Ascending aorta (tissue), 2 donors: ENCODE measurements around the gene GALC. TPM values are rescaled to one million over a fixed set of nuclear protein-coding genes. Genes with fewer than 3 reads are reported as not detected.

Experiments
- DNase-seq, 2 donors: peaks; one replicate each; pipeline ENCODE4 v3.0.0-alpha.2; 2019; ENCODE audit warnings: low spot score in 2 of 2
- H3K27ac ChIP-seq, 2 donors: fragments of 200-600 bp; sonication (generic); one replicate each; pipeline ENCODE4 v1.5.1; 2016 to 2017; ENCODE audit warnings: mild to moderate bottlenecking in 1 of 2
- H3K27me3 ChIP-seq: fragments of 200-600 bp; sonication (generic); one replicate; pipeline ENCODE4 v1.5.1; 2017
- H3K36me3 ChIP-seq, 2 donors: fragments of 200-600 bp; sonication (generic); one replicate each; pipeline ENCODE4 v1.5.1; 2016
- H3K4me1 ChIP-seq, 2 donors: fragments of 200-600 bp; sonication (generic); one replicate each; pipeline ENCODE4 v1.5.1; 2016 to 2017; ENCODE audit warnings: mild to moderate bottlenecking in 1 of 2
- H3K4me3 ChIP-seq, 2 donors: fragments of 200-600 bp; sonication (generic); one replicate each; pipeline ENCODE4 v1.5.1; 2016 to 2017; ENCODE audit warnings: mild to moderate bottlenecking in 1 of 2
- H3K9me3 ChIP-seq, 2 donors: fragments of 200-600 bp; sonication (generic); one replicate each; pipeline ENCODE4 v1.5.1; 2016
- intact Hi-C: fragments of 100-400 bp; cut with DNase I; formaldehyde crosslinking; loops from one replicate; pipeline ENCODE4 v1.15.1; 2023
- total RNA-seq: library from RNA; depleted of rRNA; stranded (reverse); fragments of >200 nt; gene quantifications from one replicate; pipeline ENCODE4 v1.1.0, GENCODE V29; 2016
- TF ChIP-seq, protein P1 (sequence below), 3 experiments: fragments of 200-600 bp in 2 of 3; fragments of 450-650 bp in 1 of 3; sonication (generic) in 2 of 3; IDR thresholded peaks; one replicate each; pipeline ENCODE4 v1.5.1; 2016 to 2019; ENCODE audit warnings: antibody characterized with exemption in 3 of 3, mild to moderate bottlenecking in 1 of 3, moderate library complexity in 1 of 3

The GALC gene
- total RNA-seq, 1 donor from 2014 or later = 31.7 TPM

DNA sequence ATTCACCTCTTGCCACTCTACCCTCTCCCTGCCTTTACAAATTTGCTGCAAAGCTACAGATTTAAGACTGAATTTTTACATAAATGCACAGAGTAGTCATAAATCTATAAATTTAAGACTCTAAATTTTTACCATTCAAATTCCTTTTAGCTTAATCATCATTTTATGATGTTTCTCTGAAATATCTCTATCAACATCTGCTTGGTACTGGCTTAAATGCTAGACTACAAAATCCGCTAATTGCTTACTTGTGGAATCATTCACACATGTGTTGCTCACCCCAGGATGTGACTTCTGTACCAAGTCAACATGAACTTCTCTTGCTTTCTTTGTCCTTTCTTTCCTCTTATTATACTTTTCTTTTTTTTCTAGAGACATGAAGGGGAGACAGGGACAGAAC is 109.2 kb downstream of the GALC start:
- no peaks in the 10 kb centered on the region for H3K36me3 ChIP-seq
- intact Hi-C loops = no loop called here

More for the DNA sequence above, 109.2 kb downstream of the GALC start:
- no peaks in the 10 kb centered on the region for H3K9me3 ChIP-seq
- no peak for DNase-seq
- no peaks in the 10 kb centered on the region for H3K27me3 ChIP-seq
- H3K27ac ChIP-seq = no peak overlapping the region
- TF ChIP-seq, protein P1, sequence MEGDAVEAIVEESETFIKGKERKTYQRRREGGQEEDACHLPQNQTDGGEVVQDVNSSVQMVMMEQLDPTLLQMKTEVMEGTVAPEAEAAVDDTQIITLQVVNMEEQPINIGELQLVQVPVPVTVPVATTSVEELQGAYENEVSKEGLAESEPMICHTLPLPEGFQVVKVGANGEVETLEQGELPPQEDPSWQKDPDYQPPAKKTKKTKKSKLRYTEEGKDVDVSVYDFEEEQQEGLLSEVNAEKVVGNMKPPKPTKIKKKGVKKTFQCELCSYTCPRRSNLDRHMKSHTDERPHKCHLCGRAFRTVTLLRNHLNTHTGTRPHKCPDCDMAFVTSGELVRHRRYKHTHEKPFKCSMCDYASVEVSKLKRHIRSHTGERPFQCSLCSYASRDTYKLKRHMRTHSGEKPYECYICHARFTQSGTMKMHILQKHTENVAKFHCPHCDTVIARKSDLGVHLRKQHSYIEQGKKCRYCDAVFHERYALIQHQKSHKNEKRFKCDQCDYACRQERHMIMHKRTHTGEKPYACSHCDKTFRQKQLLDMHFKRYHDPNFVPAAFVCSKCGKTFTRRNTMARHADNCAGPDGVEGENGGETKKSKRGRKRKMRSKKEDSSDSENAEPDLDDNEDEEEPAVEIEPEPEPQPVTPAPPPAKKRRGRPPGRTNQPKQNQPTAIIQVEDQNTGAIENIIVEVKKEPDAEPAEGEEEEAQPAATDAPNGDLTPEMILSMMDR (IDR thresholded peaks at IDR 0.05) = no peak
- H3K4me1 ChIP-seq = no peaks in the 10 kb centered on the region
- no peak overlapping the region for H3K4me3 ChIP-seq

Other genes with a start within 250 kb of the GALC start
- gene GPR65, start 12.0 kb upstream of the GALC start, total RNA-seq = 0.32 TPM